Measurements from ENCODE around the gene AMER1.

Gene AMER1

GRCh38 chrX:64205441-64205734 lies at the start of gene AMER1:
TSS of gene AMER1 (minus strand) at chrX:64205708. CDS start at chrX:64193286, 12,422 bp downstream.
- Histone ChIP-seq H3K36me3 (ENCODE audit: insufficient read depth, low read length) (no peaks in the 10 kb centered on the region), H3K4me1 (ENCODE audit: insufficient read depth, low read length, poor library complexity, severe bottlenecking) (peaks cover 21% of the 10 kb centered on the region), H3K4me3 (ENCODE audit: low read length, poor library complexity, severe bottlenecking) (peak within 1 kb of the TSS; percentile 84), H2AFZ (ENCODE audit: low read length) (peak within 1 kb of the TSS; percentile 84), H3K27me3 (ENCODE audit: insufficient read depth, low read length, poor library complexity, severe bottlenecking) (no peaks in the 10 kb centered on the region), H3K9me3 (ENCODE audit: insufficient read depth, low read depth, low read length) (no peaks in the 10 kb centered on the region), H4K20me1 (ENCODE audit: insufficient read depth, low read length, poor library complexity, severe bottlenecking) (no peaks in the 10 kb centered on the region), H3K79me2 (ENCODE audit: insufficient read depth, low read length) (peaks cover 14% of the 10 kb centered on the region), H3K9ac (ENCODE audit: low read depth, low read length, poor library complexity, severe bottlenecking) (peak within 1 kb of the TSS; percentile 95), H3F3A (ENCODE audit: low read depth) (peaks cover 3% of the 10 kb centered on the region; the same call in 1 of the 2 replicates), H3K4me2 (ENCODE audit: low read depth, low read length, poor library complexity, severe bottlenecking) (peak within 1 kb of the TSS; percentile 88), H3K9me2 (replicated peaks; ENCODE audit: low read depth, low read length) (no peaks in the 10 kb centered on the region)
- TF ChIP-seq EZH2phosphoT487 (IDR thresholded peaks at IDR 0.05; ENCODE audit: borderline replicate concordance) (no peak), CTCF (conservative IDR thresholded peaks at IDR 0.05; ENCODE audit: low read length) (no peak)

GRCh38 chrX:64230123-64230970 lies 24.8 kb upstream of the AMER1 start, which contains the start of gene ASB12:
TSS of gene ASB12 (minus strand) at chrX:64230607. CDS start at chrX:64225650, 4,957 bp downstream.
- Histone ChIP-seq H3K4me1 (ENCODE audit: insufficient read depth, low read length, poor library complexity, severe bottlenecking) (no peaks in the 10 kb centered on the region), H3K4me3 (ENCODE audit: low read length, poor library complexity, severe bottlenecking) (no peak within 1 kb of the TSS), H3F3A (ENCODE audit: low read depth) (no peaks in the 10 kb centered on the region), H3K9me2 (replicated peaks; ENCODE audit: low read depth, low read length) (no peaks in the 10 kb centered on the region), H3K36me3 (ENCODE audit: insufficient read depth, low read length) (no peaks in the 10 kb centered on the region), H3K79me2 (ENCODE audit: insufficient read depth, low read length) (no peaks in the 10 kb centered on the region), H2AFZ (ENCODE audit: low read length) (no peak within 1 kb of the TSS), H3K9me3 (ENCODE audit: insufficient read depth, low read depth, low read length) (no peaks in the 10 kb centered on the region), H4K20me1 (ENCODE audit: insufficient read depth, low read length, poor library complexity, severe bottlenecking) (no peaks in the 10 kb centered on the region), H3K4me2 (ENCODE audit: low read depth, low read length, poor library complexity, severe bottlenecking) (no peak within 1 kb of the TSS), H3K27me3 (ENCODE audit: insufficient read depth, low read length, poor library complexity, severe bottlenecking) (no peaks in the 10 kb centered on the region), H3K9ac (ENCODE audit: low read depth, low read length, poor library complexity, severe bottlenecking) (no peak within 1 kb of the TSS)
- no peak for TF ChIP-seq CTCF (conservative IDR thresholded peaks at IDR 0.05; ENCODE audit: low read length)
- no peak for TF ChIP-seq EZH2phosphoT487 (IDR thresholded peaks at IDR 0.05; ENCODE audit: borderline replicate concordance)

GRCh38 chrX:64229154-64229553 lies 23.6 kb upstream of the AMER1 start:
- no peaks in the 10 kb centered on the region for H4K20me1 ChIP-seq (ENCODE audit: insufficient read depth, low read length, poor library complexity, severe bottlenecking)
- TF ChIP-seq EZH2phosphoT487 (IDR thresholded peaks at IDR 0.05; ENCODE audit: borderline replicate concordance) = no peak
- peak; percentile 18; the same call in 1 of the 2 replicates for TF ChIP-seq CTCF (conservative IDR thresholded peaks at IDR 0.05; ENCODE audit: low read length)

More at GRCh38 chrX:64229154-64229553, 23.6 kb upstream of the AMER1 start:
- no peaks in the 10 kb centered on the region for H3K27me3 ChIP-seq (ENCODE audit: insufficient read depth, low read length, poor library complexity, severe bottlenecking)
- no peaks in the 10 kb centered on the region for H3K9me3 ChIP-seq (ENCODE audit: insufficient read depth, low read depth, low read length)
- no peaks in the 10 kb centered on the region for H3K36me3 ChIP-seq (ENCODE audit: insufficient read depth, low read length)
- H3K4me1 ChIP-seq (ENCODE audit: insufficient read depth, low read length, poor library complexity, severe bottlenecking) = no peaks in the 10 kb centered on the region
- H3K4me2 ChIP-seq (ENCODE audit: low read depth, low read length, poor library complexity, severe bottlenecking) = no peak overlapping the region
- no peak overlapping the region for H3K4me3 ChIP-seq (ENCODE audit: low read length, poor library complexity, severe bottlenecking)
- H3K9me2 ChIP-seq (replicated peaks; ENCODE audit: low read depth, low read length) = no peaks in the 10 kb centered on the region
- no peaks in the 10 kb centered on the region for H3K79me2 ChIP-seq (ENCODE audit: insufficient read depth, low read length)
- no peak overlapping the region for H2AFZ ChIP-seq (ENCODE audit: low read length)
- H3F3A ChIP-seq (ENCODE audit: low read depth) = no peaks in the 10 kb centered on the region
- H3K9ac ChIP-seq (ENCODE audit: low read depth, low read length, poor library complexity, severe bottlenecking) = no peak overlapping the region

Measured in Loucy (cell line).